Right lobe of liver (tissue), 6 donors: Measurements from ENCODE around the gene MRPS34. TPM values are rescaled to one million over a fixed set of nuclear protein-coding genes. Genes with fewer than 3 reads are reported as not detected.

Experiments used
- ATAC-seq, 4 donors: fragments of 200-7000 bp; cut with Tn5 transposase; one replicate each; pipeline ENCODE4 v1.9.1; 2020; ENCODE audit warnings: mild to moderate bottlenecking in 4 of 4, moderate library complexity in 4 of 4
- DNase-seq, 3 donors: peaks; one replicate each; pipeline ENCODE4 v3.0.0-alpha.2; 2020
- H3K27ac ChIP-seq, 3 donors: fragments of 200-600 bp; one replicate each; pipeline ENCODE4 v1.8.0; 2022
- H3K27me3 ChIP-seq, 2 donors: fragments of 200-600 bp; one replicate each; pipeline ENCODE4 v1.8.0; 2022
- H3K36me3 ChIP-seq, 4 donors: fragments of 200-600 bp; sonication (generic) in 1 of 4; one replicate each; pipeline versions ENCODE4 v1.5.1 to v1.8.0; 2017 to 2022; ENCODE audit warnings: control low read depth in 1 of 4
- H3K4me1 ChIP-seq, 4 donors: fragments of 200-600 bp; sonication (generic) in 1 of 4; one replicate each; pipeline versions ENCODE4 v1.5.1 to v1.8.0; 2017 to 2022; ENCODE audit warnings: control low read depth in 1 of 4
- H3K4me3 ChIP-seq, 3 donors: fragments of 200-600 bp; one replicate each; pipeline ENCODE4 v1.8.0; 2022
- H3K9me3 ChIP-seq, 4 donors: fragments of 200-600 bp; sonication (generic) in 1 of 4; one replicate each; pipeline versions ENCODE4 v1.5.1 to v1.8.0; 2017 to 2022; ENCODE audit warnings: control low read depth in 1 of 4
- CTCF ChIP-seq, 4 donors: fragments of 200-600 bp in 3 of 4; fragments of 450-650 bp in 1 of 4; IDR thresholded peaks; one replicate each; pipeline versions ENCODE4 v1.5.1 to v1.8.0; 2016 to 2022; ENCODE audit warnings: antibody characterized with exemption in 4 of 4, mild to moderate bottlenecking in 2 of 4
- POLR2A ChIP-seq: fragments of 450-650 bp; IDR thresholded peaks from one replicate; pipeline ENCODE4 v1.6.1; 2017; ENCODE audit warnings: antibody characterized with exemption, mild to moderate bottlenecking
- WGBS: methylation state at CpG from one replicate; pipeline ENCODE4 v1.1.6; 2018; ENCODE audit warnings: low coverage, low lambda C conversion rate; ENCODE audit not compliant: insufficient coverage; ENCODE audit errors: missing lambda C conversion rate; 5-methylcytosine and 5-hydroxymethylcytosine counted together
- intact Hi-C, 2 donors: fragments of 100-400 bp; cut with DNase I; formaldehyde crosslinking; loops; one replicate each; pipeline versions ENCODE4 v1.11.2 to v1.14.1; 2022
- total RNA-seq, 6 experiments: library from RNA; depleted of rRNA in 2 of 6; stranded (reverse); fragments of >200 nt in 2 of 6; fragmentation: NEBNext Ultra II Directional in 3 of 6; extraction: Animal tissue kit (Norgen Biotek cat#: 25700) in 3 of 6; gene quantifications; one replicate each; pipeline versions ENCODE4 v1.1.0 to v1.2.4, GENCODE V29; 2016 to 2023
- donor health status: DM: no; HTN: yes; CAD: no.
- donor health status: DM: no; HTN: no; CAD: no.
- donor health status: DM: no; HTN: no; CAD: no.
- donor health status: DM: no; HTN: yes; CAD: no.
- donor health status: DM: no; HTN: yes; CAD: no.

Gene MRPS34
- total RNA-seq, 6 experiments from 2014 or later: 42.5 to 90.5 (median 52.9) TPM

GRCh38 chr16:1819611-1820010 is 46.7 kb upstream of the MRPS34 start:
- 89% methylated on average over 5 of the region's 15 CpGs for WGBS
- intact Hi-C loops: loop anchor here in 1 of 2 donors (5.0 kb wide), 1 partner anchor 42 kb away; no protein-coding TSS in a partner anchor
- Histone ChIP-seq H3K9me3 (no peaks in the 10 kb centered on the region), H3K27me3 (no peaks in the 10 kb centered on the region), H3K36me3 (peaks cover 0 to 62% (median 33%) of the 10 kb centered on the region in 4 donors), H3K4me1 (peaks cover 0 to 38% (median 15%) of the 10 kb centered on the region in 4 donors), H3K27ac (no peak overlapping the region), H3K4me3 (no peak overlapping the region)
- ATAC-seq: no peak
- no peak for DNase-seq
- TF ChIP-seq POLR2A (no peak), CTCF (IDR thresholded peaks at IDR 0.05) (no peak)

- no peaks in the 10 kb centered on the region for H3K9me3 ChIP-seq
- H3K4me3 ChIP-seq: no peak overlapping the region
- no peak overlapping the region for H3K27ac ChIP-seq
- no peak for ATAC-seq
- no peak for TF ChIP-seq CTCF (IDR thresholded peaks at IDR 0.05)
- TF ChIP-seq POLR2A: no peak
- peaks cover 0 to 38% (median 12%) of the 10 kb centered on the region in 4 donors for H3K4me1 ChIP-seq
- intact Hi-C loops: no loop called here
- DNase-seq: no peak
- 91% methylated on average over 9 of the region's 35 CpGs for WGBS
- H3K36me3 ChIP-seq: peaks cover 0 to 67% (median 35%) of the 10 kb centered on the region in 4 donors
- no peaks in the 10 kb centered on the region for H3K27me3 ChIP-seq
Observed at GRCh38 chr16:1818873-1819525, 46.1 kb upstream of the MRPS34 start.

- DNase-seq (no peak), ATAC-seq (no peak)
- peaks cover 0 to 34% (median 9%) of the 10 kb centered on the region in 4 donors for H3K4me1 ChIP-seq
- H3K27me3 ChIP-seq: no peaks in the 10 kb centered on the region
- H3K4me3 ChIP-seq: no peak overlapping the region
- H3K27ac ChIP-seq: peak overlapping the region in 1 of 3 donors; percentile 20
- intact Hi-C loops: no loop called here
- TF ChIP-seq POLR2A (no peak), CTCF (IDR thresholded peaks at IDR 0.05) (no peak)
- peaks cover 0 to 69% (median 38%) of the 10 kb centered on the region in 4 donors for H3K36me3 ChIP-seq
- WGBS: 73% methylated on average over 3 of the region's 27 CpGs
- no peaks in the 10 kb centered on the region for H3K9me3 ChIP-seq
Observed at GRCh38 chr16:1818204-1818872, 45.4 kb upstream of the MRPS34 start.

GRCh38 chr16:1817716-1818115 is 44.8 kb upstream of the MRPS34 start:
- intact Hi-C loops: no loop called here
- ATAC-seq: peak in 3 of 4 donors; percentile 36 to 68 (median 61)
- Histone ChIP-seq H3K9me3 (no peaks in the 10 kb centered on the region), H3K27ac (peak overlapping the region in 1 of 3 donors; percentile 44), H3K4me1 (peaks cover 0 to 32% (median 8%) of the 10 kb centered on the region in 4 donors), H3K36me3 (peaks cover 0 to 66% (median 38%) of the 10 kb centered on the region in 4 donors), H3K4me3 (no peak overlapping the region), H3K27me3 (no peaks in the 10 kb centered on the region)
- no peak for TF ChIP-seq POLR2A
- no peak for TF ChIP-seq CTCF (IDR thresholded peaks at IDR 0.05)
- 44% methylated on average over 12 of the region's 17 CpGs for WGBS
- DNase-seq: peak; percentile 38 to 80 (median 77)
